Amniotic stem cell (primary cell): ENCODE results near the gene RAPH1.

Source experiments
- DNase-seq: peaks from one replicate; lab custom pipeline; 2025; lab: John Stamatoyannopoulos, UW

The RAPH1 gene

GRCh38 chr2:203361495-203361894, 173.6 kb downstream of the RAPH1 start:
- no peak for DNase-seq

GRCh38 chr2:203360833-203361430, 174.2 kb downstream of the RAPH1 start:
- no peak for DNase-seq

- no peak for DNase-seq
Measured at GRCh38 chr2:203359450-203359849, 175.7 kb downstream of the RAPH1 start.

GRCh38 chr2:203354966-203355365, 180.1 kb downstream of the RAPH1 start:
- no peak for DNase-seq

GRCh38 chr2:203352604-203353255, 182.4 kb downstream of the RAPH1 start:
- DNase-seq, result no peak

GRCh38 chr2:203347375-203347774, 187.7 kb downstream of the RAPH1 start:
- no peak for DNase-seq

GRCh38 chr2:203346612-203347011, 188.5 kb downstream of the RAPH1 start:
- no peak for DNase-seq

GRCh38 chr2:203344667-203345066, 190.4 kb downstream of the RAPH1 start:
- DNase-seq, result no peak
